Psoas muscle (tissue), 8 donors: ENCODE measurements around the gene GNAQ. TPM values are rescaled to one million over a fixed set of nuclear protein-coding genes. Genes with fewer than 3 reads are reported as not detected.

Experiments
- ATAC-seq, 4 donors: fragments of 200-7000 bp; cut with Tn5 transposase; one replicate each; pipeline ENCODE4 v1.9.1; 2020; ENCODE audit warnings: moderate library complexity in 3 of 4, mild to moderate bottlenecking in 2 of 4
- DNase-seq, 2 donors: peaks; one replicate each; pipeline ENCODE4 v3.0.0-alpha.2; 2020
- H3K27ac ChIP-seq: fragments of 200-600 bp; one replicate; pipeline ENCODE4 v1.8.0; 2022
- H3K27me3 ChIP-seq, 3 donors: fragments of 200-600 bp in 1 of 3; one replicate each; pipeline versions ENCODE4 v1.6.1 to v1.8.0; 2013 to 2022; ENCODE audit warnings: low read length in 2 of 3, mild to moderate bottlenecking in 2 of 3, moderate library complexity in 1 of 3; ENCODE audit not compliant: insufficient read depth in 3 of 3
- H3K36me3 ChIP-seq, 2 donors: fragments of 200-600 bp in 1 of 2; one replicate each; pipeline versions ENCODE4 v1.6.1 to v1.8.0; 2013 to 2022; ENCODE audit warnings: low read depth in 1 of 2, mild to moderate bottlenecking in 1 of 2, moderate library complexity in 1 of 2; ENCODE audit not compliant: insufficient read depth in 1 of 2
- H3K4me1 ChIP-seq: fragments of 200-600 bp; one replicate; pipeline ENCODE4 v1.8.0; 2022
- H3K4me3 ChIP-seq: fragments of 200-600 bp; one replicate; pipeline ENCODE4 v1.8.0; 2022; ENCODE audit warnings: mild to moderate bottlenecking
- H3K9me3 ChIP-seq: fragments of 200-600 bp; one replicate; pipeline ENCODE4 v1.8.0; 2022
- WGBS, 3 donors: extraction: QIAGEN DNeasy Blood & Tissue Kit; methylation state at CpG; one replicate each; pipeline versions ENCODE4 v1.1.6 to v1.1.7; 2013; 5-methylcytosine and 5-hydroxymethylcytosine counted together
- intact Hi-C, 2 donors: fragments of 100-400 bp; cut with DNase I; formaldehyde crosslinking; loops; one replicate each; pipeline versions ENCODE4 v1.11.0 to v1.14.2; 2022
- polyA plus RNA-seq, 3 donors: library from polyadenylated mRNA; stranded (reverse); fragments of 200-250 nt; gene quantifications; one replicate each; pipeline ENCODE4 v1.2.3, GENCODE V29; 2013
- total RNA-seq, 4 donors: library from RNA; stranded (reverse); fragmentation: NEBNext Ultra II Directional in 2 of 4; extraction: Animal tissue kit (Norgen Biotek cat#: 25700) in 2 of 4; gene quantifications; one replicate each; pipeline versions ENCODE4 v1.2.1 to v1.2.4, GENCODE V29; 2021 to 2023
- TF ChIP-seq, protein P1 (sequence below): fragments of 200-600 bp; IDR thresholded peaks from one replicate; pipeline ENCODE4 v1.8.0; 2022; ENCODE audit warnings: antibody characterized with exemption
- donor health status: healthy with polysubstance abuse.
- donor health status: DM: no; HTN: no; CAD: no; lungs with moderate emphysema.
- donor health status: Bipolar disorder and iron deficiency.
- donor health status: healthy.
- donor health status: DM: yes; HTN: yes; CAD: no.
- donor health status: DM: no; HTN: no; CAD: no.
- donor health status: DM: no; HTN: no; CAD: no.
- donor health status: DM: yes; HTN: yes; CAD: no.

Gene GNAQ
- total and polyA plus RNA-seq, 7 donors: 8.3 to 26.6 (median 23.8) TPM

DNA sequence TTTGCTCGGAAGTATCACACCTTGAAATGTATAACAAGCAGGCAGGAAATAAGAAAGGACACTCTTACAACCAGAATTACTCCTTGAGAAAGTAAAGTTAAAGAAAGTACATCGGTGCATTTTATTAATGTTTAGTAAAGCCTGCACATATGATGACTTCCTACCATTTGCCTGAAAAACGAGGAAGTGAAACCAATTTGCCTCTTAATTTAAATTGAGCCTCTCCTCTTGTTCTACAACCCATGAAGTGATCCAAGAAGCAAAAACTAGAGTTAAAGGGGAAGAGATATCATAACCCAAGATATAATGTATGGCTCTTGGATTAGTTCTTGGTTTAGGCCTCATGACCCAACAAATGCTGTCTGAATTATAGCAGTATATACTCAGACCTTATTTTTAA is 95.6 kb downstream of the GNAQ start:
- intact Hi-C loops: no loop called here
- ATAC-seq (no peak), DNase-seq (no peak)
- 54 to 85% (median 79%) methylated on average over 3 of the region's 3 CpGs for WGBS, 3 donors
- H3K36me3 ChIP-seq: no peaks in the 10 kb centered on the region
- H3K4me1 ChIP-seq: no peaks in the 10 kb centered on the region
- H3K4me3 ChIP-seq: no peak overlapping the region
- TF ChIP-seq, protein P1, sequence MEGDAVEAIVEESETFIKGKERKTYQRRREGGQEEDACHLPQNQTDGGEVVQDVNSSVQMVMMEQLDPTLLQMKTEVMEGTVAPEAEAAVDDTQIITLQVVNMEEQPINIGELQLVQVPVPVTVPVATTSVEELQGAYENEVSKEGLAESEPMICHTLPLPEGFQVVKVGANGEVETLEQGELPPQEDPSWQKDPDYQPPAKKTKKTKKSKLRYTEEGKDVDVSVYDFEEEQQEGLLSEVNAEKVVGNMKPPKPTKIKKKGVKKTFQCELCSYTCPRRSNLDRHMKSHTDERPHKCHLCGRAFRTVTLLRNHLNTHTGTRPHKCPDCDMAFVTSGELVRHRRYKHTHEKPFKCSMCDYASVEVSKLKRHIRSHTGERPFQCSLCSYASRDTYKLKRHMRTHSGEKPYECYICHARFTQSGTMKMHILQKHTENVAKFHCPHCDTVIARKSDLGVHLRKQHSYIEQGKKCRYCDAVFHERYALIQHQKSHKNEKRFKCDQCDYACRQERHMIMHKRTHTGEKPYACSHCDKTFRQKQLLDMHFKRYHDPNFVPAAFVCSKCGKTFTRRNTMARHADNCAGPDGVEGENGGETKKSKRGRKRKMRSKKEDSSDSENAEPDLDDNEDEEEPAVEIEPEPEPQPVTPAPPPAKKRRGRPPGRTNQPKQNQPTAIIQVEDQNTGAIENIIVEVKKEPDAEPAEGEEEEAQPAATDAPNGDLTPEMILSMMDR: no peak
- no peaks in the 10 kb centered on the region for H3K27me3 ChIP-seq
- H3K27ac ChIP-seq: no peak overlapping the region
- no peaks in the 10 kb centered on the region for H3K9me3 ChIP-seq

DNA sequence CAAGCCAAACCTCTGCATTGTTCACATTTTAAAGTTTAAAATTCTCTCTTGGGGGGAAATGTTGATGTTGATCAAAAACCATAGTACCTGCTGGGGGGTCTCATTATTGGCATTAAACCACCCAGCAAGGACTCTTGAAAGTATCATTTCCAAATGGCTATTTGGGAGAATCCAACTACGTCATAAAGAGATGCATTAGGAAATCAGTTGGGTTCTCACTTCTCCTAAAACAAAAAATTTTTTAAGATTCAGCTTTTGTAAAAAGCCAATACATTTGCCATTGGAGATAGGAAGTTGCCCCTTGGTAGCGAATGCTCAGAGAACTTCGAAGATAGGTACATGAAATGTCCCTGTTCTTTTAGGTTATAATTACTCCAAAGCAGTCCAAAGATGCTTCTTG is 96.4 kb downstream of the GNAQ start:
- ATAC-seq (no peak), DNase-seq (no peak)
- intact Hi-C loops: no loop called here
- no peaks in the 10 kb centered on the region for H3K4me1 ChIP-seq
- H3K36me3 ChIP-seq: no peaks in the 10 kb centered on the region
- H3K27ac ChIP-seq: no peak overlapping the region
- TF ChIP-seq, protein P1: no peak
- H3K9me3 ChIP-seq: no peaks in the 10 kb centered on the region
- H3K4me3 ChIP-seq: no peak overlapping the region
- no peaks in the 10 kb centered on the region for H3K27me3 ChIP-seq
- WGBS, 3 donors: 96% methylated on average over 3 of the region's 3 CpGs

DNA sequence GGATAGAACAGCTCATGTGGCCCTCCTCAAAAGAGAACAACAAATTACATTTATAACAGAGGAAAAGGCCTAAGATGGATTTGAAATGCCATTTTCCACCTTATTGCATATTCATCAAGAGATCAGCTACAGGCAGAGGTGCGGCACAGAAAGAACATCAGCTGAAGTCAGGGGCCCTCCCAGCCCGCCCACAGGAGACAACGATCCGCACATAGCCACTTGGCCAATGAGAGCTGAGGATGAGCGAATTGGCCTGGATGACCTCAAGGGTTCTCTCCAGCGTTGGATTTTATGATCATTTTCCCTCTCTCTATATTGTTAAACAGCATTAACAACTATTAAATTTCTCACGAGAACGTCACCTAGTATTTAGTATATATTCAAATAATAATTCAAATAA is 97.6 kb downstream of the GNAQ start:
- Histone ChIP-seq H3K36me3 (no peaks in the 10 kb centered on the region), H3K9me3 (no peaks in the 10 kb centered on the region), H3K27me3 (no peaks in the 10 kb centered on the region), H3K4me3 (no peak overlapping the region), H3K4me1 (no peaks in the 10 kb centered on the region), H3K27ac (no peak overlapping the region)
- ATAC-seq (no peak), DNase-seq (no peak)
- TF ChIP-seq, protein P1: no peak
- WGBS, 3 donors: 90 to 91% (median 91%) methylated on average over 8 of the region's 8 CpGs
- intact Hi-C loops: no loop called here

DNA sequence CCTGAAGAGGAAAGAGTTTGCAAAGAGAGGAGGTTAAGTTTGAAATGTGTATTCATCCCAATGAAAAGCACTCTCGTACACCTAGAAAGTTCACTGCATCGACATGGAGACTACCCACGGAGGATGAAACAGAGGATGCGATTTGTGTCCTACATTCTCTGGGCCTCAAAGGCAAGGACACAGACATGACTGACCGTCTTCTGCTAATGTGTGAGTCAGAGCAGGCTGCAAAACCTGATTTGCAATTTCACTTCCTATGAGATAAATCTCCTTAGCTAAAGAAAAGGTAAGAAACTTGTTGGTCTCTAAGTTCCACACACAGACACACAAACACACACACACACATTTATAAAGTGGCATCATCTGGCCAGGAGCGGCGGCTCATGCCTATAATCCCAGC is 98.6 kb downstream of the GNAQ start:
- Histone ChIP-seq H3K27ac (no peak overlapping the region), H3K4me3 (no peak overlapping the region), H3K27me3 (no peaks in the 10 kb centered on the region), H3K36me3 (no peaks in the 10 kb centered on the region), H3K9me3 (no peaks in the 10 kb centered on the region), H3K4me1 (no peaks in the 10 kb centered on the region)
- no peak for DNase-seq
- intact Hi-C loops: no loop called here
- WGBS, 3 donors: 93 to 96% (median 95%) methylated on average over 7 of the region's 7 CpGs
- TF ChIP-seq, protein P1: no peak
- no peak for ATAC-seq

DNA sequence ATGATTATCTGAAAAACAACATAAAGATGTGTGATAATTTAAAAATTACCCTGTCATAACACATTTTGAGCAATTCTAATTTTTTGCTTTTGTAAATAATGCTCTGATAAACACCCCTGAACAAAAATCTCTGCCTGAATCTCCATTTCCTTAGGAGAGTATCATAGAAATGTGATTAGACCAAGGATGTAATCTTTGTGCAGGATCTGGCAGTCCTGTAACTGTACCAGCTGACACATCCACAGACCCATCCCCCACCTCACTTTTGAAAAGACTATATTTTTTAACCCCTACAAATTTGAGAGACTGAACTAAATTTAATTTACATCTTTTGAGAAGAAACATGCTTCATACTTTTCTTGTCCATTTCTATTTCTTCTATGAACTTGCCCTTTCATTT is 101.7 kb downstream of the GNAQ start:
- ATAC-seq: no peak
- Histone ChIP-seq H3K9me3 (no peaks in the 10 kb centered on the region), H3K36me3 (no peaks in the 10 kb centered on the region), H3K27ac (no peak overlapping the region), H3K4me1 (peaks cover 22% of the 10 kb centered on the region), H3K27me3 (no peaks in the 10 kb centered on the region), H3K4me3 (no peak overlapping the region)
- TF ChIP-seq, protein P1: no peak
- no peak for DNase-seq
- intact Hi-C loops: no loop called here
